ENCODE measurements around the gene TM7SF3. TPM values are rescaled to one million over a fixed set of nuclear protein-coding genes. Genes with fewer than 3 reads are reported as not detected.

TM7SF3 gene
- total and polyA plus RNA-seq, 2 donors (not counting 3 experiments of a cell fraction or from before 2014, with no cell fraction given) = 54.8 to 70.7 TPM

GRCh38 chr12:26936559-26937442 is 77.4 kb downstream of the TM7SF3 start:
- no peaks in the 10 kb centered on the region for H3K27me3 ChIP-seq (ENCODE audit: control insufficient read depth in 2 of 2, insufficient read depth in 2 of 2, low read length in 2 of 2)
- FAIRE-seq (no peak), DNase-seq (ENCODE audit: low read depth, low spot score) (peak; percentile 34)
- H3K27ac ChIP-seq (ENCODE audit: insufficient read depth, low read depth, low read length) = peak overlapping the region; percentile 82
- H3K9me3 ChIP-seq (replicated peaks; ENCODE audit: control insufficient read depth, insufficient read depth, low read length) = no peaks in the 10 kb centered on the region
- TF ChIP-seq, protein P1, sequence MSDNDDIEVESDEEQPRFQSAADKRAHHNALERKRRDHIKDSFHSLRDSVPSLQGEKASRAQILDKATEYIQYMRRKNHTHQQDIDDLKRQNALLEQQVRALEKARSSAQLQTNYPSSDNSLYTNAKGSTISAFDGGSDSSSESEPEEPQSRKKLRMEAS (IDR thresholded peaks at IDR 0.05; ENCODE audit: insufficient read depth, insufficient read length) = no peak
- TF ChIP-seq GATA2 (IDR thresholded peaks at IDR 0.05; ENCODE audit: insufficient read depth, insufficient read length, low read depth, low read length) = peak; percentile 48
- no peak for TF ChIP-seq POLR2A (IDR thresholded peaks at IDR 0.05; ENCODE audit: low read depth, low read length)
- TF ChIP-seq CTCF (IDR thresholded peaks at IDR 0.05; ENCODE audit: extremely low read depth in 1 of 2, insufficient read depth in 1 of 2, low read depth in 1 of 2, low read length in 2 of 2) = no peak
- TF ChIP-seq FOS (IDR thresholded peaks at IDR 0.05; ENCODE audit: borderline replicate concordance, insufficient read depth, low read length) = no peak
- TF ChIP-seq EZH2 (IDR thresholded peaks at IDR 0.05; ENCODE audit: borderline replicate concordance, low read depth, low read length, severe bottlenecking) = no peak
- H3K4me3 ChIP-seq (replicated peaks in 1 of 3; ENCODE audit: insufficient read depth in 1 of 3, low read depth in 1 of 3, low read length in 3 of 3) = peak overlapping the region; percentile 49 to 94 (median 91)
- H3K4me1 ChIP-seq (ENCODE audit: control insufficient read depth, extremely low read depth, insufficient read depth, low read length) = peaks cover 43% of the 10 kb centered on the region
- no peaks in the 10 kb centered on the region for H4K20me1 ChIP-seq (replicated peaks; ENCODE audit: control insufficient read depth, extremely low read depth, insufficient read depth, low read length)
- H3K9me1 ChIP-seq (replicated peaks; ENCODE audit: control insufficient read depth, extremely low read depth, insufficient read depth, low read length) = no peaks in the 10 kb centered on the region
- peak overlapping the region; percentile 86 for H3K9ac ChIP-seq (replicated peaks; ENCODE audit: extremely low read depth, insufficient read depth, low read length)
- ChIA-PET CTCF (interaction anchor here (0.9 to 1.0 kb wide), 2 partner anchors 52 to 77 kb away, joined by 3 to 4 read pairs; partner anchors contain the start of gene TM7SF3), POLR2A (no interaction called here)
- dilution Hi-C loops (cut with MboI; ENCODE audit: extremely low pct_ligation_motif_present, low sequenced_read_pairs) (no loop called here), intact Hi-C loops (cut with micrococcal nuclease) (loop anchor here (5.0 to 10.0 kb wide), 2 partner anchors 358 to 766 kb away; no protein-coding TSS in a partner anchor)
- H2AFZ ChIP-seq (ENCODE audit: low read depth, low read length) = peak overlapping the region; percentile 1
- no TSS peak for BruUV-seq (replicated peaks)
- H3K36me3 ChIP-seq (ENCODE audit: control insufficient read depth in 2 of 2, extremely low read depth in 1 of 2, insufficient read depth in 2 of 2, low read length in 2 of 2) = peaks cover 2 to 3% of the 10 kb centered on the region in 2 experiments
- H3K79me2 ChIP-seq (ENCODE audit: control insufficient read depth, insufficient read depth, low read length) = peaks cover 76% of the 10 kb centered on the region
- H3K4me2 ChIP-seq (ENCODE audit: insufficient read depth, low read length) = peak overlapping the region; percentile 96

Data from endothelial cell of umbilical vein (primary cell).